Neural cell (in vitro differentiated cells): Measurements from ENCODE around the gene CCDC24. TPM values are rescaled to one million over a fixed set of nuclear protein-coding genes. Genes with fewer than 3 reads are reported as not detected.
A peak's percentile ranks its signal among the peaks of the same experiment; 100 is the strongest.

ENCODE experiments used
- H2AFZ ChIP-seq: fragments of 200-600, 300-800 bp; sonication (generic), shearing (Covaris generic); 2 replicates; pipeline ENCODE4 v1.6.0; 2014; ENCODE audit warnings: low read depth, mild to moderate bottlenecking, antibody characterized with exemption, low read length, moderate library complexity
- H3F3A ChIP-seq: fragments of 200-600 bp; shearing (Covaris generic); 2 replicates; pipeline ENCODE4 v1.6.1; 2016; ENCODE audit warnings: mild to moderate bottlenecking, moderate library complexity, mixed read lengths, antibody characterized with exemption, low read length; ENCODE audit not compliant: insufficient read depth, poor library complexity, severe bottlenecking
- H3K27ac ChIP-seq: fragments of 200-600, 300-800 bp; sonication (generic), shearing (Covaris generic); 2 replicates; pipeline ENCODE4 v1.5.1; 2014; ENCODE audit warnings: mild to moderate bottlenecking, low read length, moderate library complexity
- H3K27me3 ChIP-seq: fragments of 300-800, 200-600 bp; sonication (generic), shearing (Covaris generic); 2 replicates; pipeline ENCODE4 v1.6.0; 2014; ENCODE audit warnings: mild to moderate bottlenecking, low read depth, low read length, moderate library complexity; ENCODE audit not compliant: insufficient read depth
- H3K36me3 ChIP-seq: fragments of 300-800, 200-600 bp; sonication (generic), shearing (Covaris generic); 2 replicates; pipeline ENCODE4 v1.5.1; 2014; ENCODE audit warnings: mild to moderate bottlenecking, antibody characterized with exemption, low read length, moderate library complexity; ENCODE audit not compliant: insufficient read depth
- H3K4me2 ChIP-seq: fragments of 300-800, 200-600 bp; sonication (generic), shearing (Covaris generic); 2 replicates; pipeline ENCODE4 v1.6.0; 2014; ENCODE audit warnings: mild to moderate bottlenecking, low read length
- H3K4me3 ChIP-seq: fragments of 300-800, 200-600 bp; sonication (generic), shearing (Covaris generic); 2 replicates; pipeline ENCODE4 v1.5.1; 2014; ENCODE audit warnings: mild to moderate bottlenecking, low read length, moderate library complexity
- H3K79me2 ChIP-seq: fragments of 200-600 bp; shearing (Covaris generic); replicated peaks from 2 replicates; pipeline ENCODE4 v1.6.0; 2014; ENCODE audit warnings: mild to moderate bottlenecking, low read length, moderate library complexity; ENCODE audit not compliant: insufficient read depth
- H3K9ac ChIP-seq: fragments of 300-800, 200-600 bp; sonication (generic), shearing (Covaris generic); 2 replicates; pipeline ENCODE4 v1.6.1; 2016; ENCODE audit warnings: mild to moderate bottlenecking, low read length, mixed read lengths
- H3K9me2 ChIP-seq: fragments of 200-600 bp; shearing (Covaris generic); 2 replicates; pipeline ENCODE4 v1.6.1; 2016; ENCODE audit warnings: mild to moderate bottlenecking, low read length, mixed read lengths; ENCODE audit not compliant: insufficient read depth
- H3K9me3 ChIP-seq: fragments of 200-600, 300-800 bp; sonication (generic), shearing (Covaris generic); 2 replicates; pipeline ENCODE4 v1.6.1; 2016; ENCODE audit warnings: mild to moderate bottlenecking, mixed run types, low read length, moderate library complexity, mixed read lengths
- H4K20me1 ChIP-seq: fragments of 200-600 bp; shearing (Covaris generic); 2 replicates; pipeline ENCODE4 v1.6.1; 2016; ENCODE audit warnings: mild to moderate bottlenecking, mixed run types; ENCODE audit not compliant: insufficient read depth
- EZH2 ChIP-seq: fragments of 200-600, 300-800 bp; shearing (Covaris generic), sonication (generic); IDR thresholded peaks from 2 replicates; pipeline ENCODE4 v1.6.1; 2014; ENCODE audit warnings: antibody characterized with exemption, low read length, borderline replicate concordance, mild to moderate bottlenecking; ENCODE audit not compliant: insufficient read depth, poor library complexity, severe bottlenecking
- MXI1 ChIP-seq: fragments of 450-650 bp; conservative IDR thresholded peaks from 2 replicates; pipeline ENCODE4 v1.6.1; 2014; ENCODE audit warnings: antibody characterized with exemption, mild to moderate bottlenecking; ENCODE audit not compliant: poor library complexity, severe bottlenecking
- POLR2AphosphoS5 ChIP-seq: IDR thresholded peaks from 2 replicates; pipeline ENCODE4 v1.6.1; 2012
- RAD21 ChIP-seq: fragments of 450-650 bp; conservative IDR thresholded peaks from 2 replicates; pipeline ENCODE4 v1.6.1; 2014; ENCODE audit warnings: antibody characterized with exemption, mild to moderate bottlenecking, moderate library complexity
- SMC3 ChIP-seq: fragments of 450-650 bp; conservative IDR thresholded peaks from 2 replicates; pipeline ENCODE4 v1.6.1; 2014; ENCODE audit warnings: antibody characterized with exemption, mild to moderate bottlenecking, moderate library complexity; ENCODE audit not compliant: poor library complexity
- TAF1 ChIP-seq: IDR thresholded peaks from 2 replicates; pipeline ENCODE4 v1.6.1; 2012; ENCODE audit warnings: low read depth
- polyA plus RNA-seq: library from polyadenylated mRNA; depleted of rRNA; stranded (reverse); fragments of >200 nt; gene quantifications from 2 replicates; pipeline ENCODE4 v1.2.3, GENCODE V29; 2014
- TF ChIP-seq, protein P1 (sequence below): fragments of 450-650 bp; IDR thresholded peaks from 2 replicates; pipeline ENCODE4 v1.5.1; 2014; ENCODE audit warnings: antibody characterized with exemption, mild to moderate bottlenecking, moderate library complexity; ENCODE audit not compliant: poor library complexity, severe bottlenecking

Gene CCDC24
- polyA plus RNA-seq, 1 donor from 2014 or later, result 16.5 TPM

DNA sequence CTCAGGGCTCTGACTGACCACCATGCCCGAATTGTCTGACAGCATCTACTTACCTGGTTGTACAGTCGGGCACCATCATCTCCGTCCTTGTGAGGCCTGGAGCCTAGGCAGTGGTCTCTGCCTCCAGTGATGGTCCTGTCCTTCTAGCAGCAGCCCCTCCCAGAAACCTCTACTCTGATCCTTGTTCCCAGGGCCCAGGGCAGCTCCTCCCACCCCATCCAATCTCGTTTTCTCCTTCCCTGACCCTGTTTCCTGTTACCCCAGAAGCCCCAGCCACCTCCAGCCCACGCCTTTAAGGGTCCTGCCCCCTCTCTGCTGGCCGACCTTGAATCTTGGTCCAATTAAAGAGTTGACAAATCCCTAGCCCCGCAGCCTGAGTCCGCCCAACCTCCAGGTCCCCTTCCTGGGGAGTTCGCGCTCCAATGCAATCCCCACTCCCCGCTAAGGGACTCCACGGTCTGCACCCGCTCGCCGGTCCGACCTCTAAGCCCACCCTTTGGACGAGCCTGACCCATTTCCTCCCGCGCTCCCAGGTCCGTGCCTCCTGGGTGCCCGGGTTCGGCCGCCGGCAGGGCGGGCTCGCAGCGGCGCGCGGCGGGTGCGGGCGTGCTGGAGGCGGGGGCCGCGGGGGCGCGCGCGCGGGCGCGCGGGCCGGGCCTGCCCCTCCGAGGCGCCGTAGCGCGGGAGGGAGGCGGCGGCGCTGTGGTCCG, 12.7 kb upstream of the CCDC24 start, which contains the start of gene B4GALT2:
Gene B4GALT2, plus strand, starts transcription at position 660 of the 710 bp plus-strand sequence. CDS start 1,951 bp downstream, outside the sequence.
- H3K36me3 ChIP-seq, result no peaks in the 10 kb centered on the region
- H3K4me3 ChIP-seq, result peak within 1 kb of the TSS; percentile 91
- peak within 1 kb of the TSS; percentile 77 for H3K9ac ChIP-seq
- peaks cover 3% of the 10 kb centered on the region for H4K20me1 ChIP-seq
- H3K9me2 ChIP-seq, result no peaks in the 10 kb centered on the region
- H3K79me2 ChIP-seq, result peaks cover 40% of the 10 kb centered on the region
- H3F3A ChIP-seq, result no peaks in the 10 kb centered on the region
- H3K27me3 ChIP-seq, result no peaks in the 10 kb centered on the region
- no peaks in the 10 kb centered on the region for H3K9me3 ChIP-seq
- TF ChIP-seq RAD21, result no peak
- no peak for TF ChIP-seq MXI1
- peak; percentile 48 for TF ChIP-seq POLR2AphosphoS5
- H2AFZ ChIP-seq, result peak within 1 kb of the TSS; percentile 21
- peak within 1 kb of the TSS; percentile 42 for H3K27ac ChIP-seq
- H3K4me2 ChIP-seq, result peak within 1 kb of the TSS; percentile 96

- peak overlapping the region; percentile 77 for H3K9ac ChIP-seq
- no peaks in the 10 kb centered on the region for H3K9me2 ChIP-seq
- peak overlapping the region; percentile 91 for H3K4me3 ChIP-seq
- H3F3A ChIP-seq, result no peaks in the 10 kb centered on the region
- H3K27ac ChIP-seq, result no peak overlapping the region
- H4K20me1 ChIP-seq, result peaks cover 3% of the 10 kb centered on the region
- no peak for TF ChIP-seq RAD21
- no peak for TF ChIP-seq POLR2AphosphoS5
- TF ChIP-seq, protein P1, sequence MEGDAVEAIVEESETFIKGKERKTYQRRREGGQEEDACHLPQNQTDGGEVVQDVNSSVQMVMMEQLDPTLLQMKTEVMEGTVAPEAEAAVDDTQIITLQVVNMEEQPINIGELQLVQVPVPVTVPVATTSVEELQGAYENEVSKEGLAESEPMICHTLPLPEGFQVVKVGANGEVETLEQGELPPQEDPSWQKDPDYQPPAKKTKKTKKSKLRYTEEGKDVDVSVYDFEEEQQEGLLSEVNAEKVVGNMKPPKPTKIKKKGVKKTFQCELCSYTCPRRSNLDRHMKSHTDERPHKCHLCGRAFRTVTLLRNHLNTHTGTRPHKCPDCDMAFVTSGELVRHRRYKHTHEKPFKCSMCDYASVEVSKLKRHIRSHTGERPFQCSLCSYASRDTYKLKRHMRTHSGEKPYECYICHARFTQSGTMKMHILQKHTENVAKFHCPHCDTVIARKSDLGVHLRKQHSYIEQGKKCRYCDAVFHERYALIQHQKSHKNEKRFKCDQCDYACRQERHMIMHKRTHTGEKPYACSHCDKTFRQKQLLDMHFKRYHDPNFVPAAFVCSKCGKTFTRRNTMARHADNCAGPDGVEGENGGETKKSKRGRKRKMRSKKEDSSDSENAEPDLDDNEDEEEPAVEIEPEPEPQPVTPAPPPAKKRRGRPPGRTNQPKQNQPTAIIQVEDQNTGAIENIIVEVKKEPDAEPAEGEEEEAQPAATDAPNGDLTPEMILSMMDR, result no peak
- TF ChIP-seq MXI1, result no peak
- TF ChIP-seq EZH2, result no peak
- H3K27me3 ChIP-seq, result no peaks in the 10 kb centered on the region
- no peak overlapping the region for H3K4me2 ChIP-seq
- no peaks in the 10 kb centered on the region for H3K9me3 ChIP-seq
- H2AFZ ChIP-seq, result no peak overlapping the region
- H3K36me3 ChIP-seq, result no peaks in the 10 kb centered on the region
- H3K79me2 ChIP-seq, result peaks cover 40% of the 10 kb centered on the region
These were observed 12.2 kb upstream of the CCDC24 start for GRCh38 chr1:43979261-43979527.

GRCh38 chr1:43979528-43980254, 11.7 kb upstream of the CCDC24 start:
- Histone ChIP-seq H3F3A (no peaks in the 10 kb centered on the region), H3K4me3 (peak overlapping the region; percentile 91), H3K79me2 (peaks cover 40% of the 10 kb centered on the region), H3K36me3 (no peaks in the 10 kb centered on the region), H4K20me1 (peaks cover 3% of the 10 kb centered on the region), H3K4me2 (peak overlapping the region; percentile 96), H3K9ac (peak overlapping the region; percentile 77), H3K27me3 (no peaks in the 10 kb centered on the region), H3K9me2 (no peaks in the 10 kb centered on the region), H3K9me3 (no peaks in the 10 kb centered on the region), H3K27ac (no peak overlapping the region), H2AFZ (peak overlapping the region; percentile 6)
- no peak for TF ChIP-seq EZH2
- peak; percentile 1 for TF ChIP-seq POLR2AphosphoS5
- TF ChIP-seq TAF1, result no peak
- TF ChIP-seq SMC3, result peak; percentile 21
- TF ChIP-seq MXI1, result peak; percentile 91
